ENCODE results near the gene POTEC.
"Not testable (repeated sequence)": the region's sequence is repeated elsewhere in the genome, so short reads cannot be mapped to it uniquely, and the experiment has no call there.

Gene POTEC

DNA sequence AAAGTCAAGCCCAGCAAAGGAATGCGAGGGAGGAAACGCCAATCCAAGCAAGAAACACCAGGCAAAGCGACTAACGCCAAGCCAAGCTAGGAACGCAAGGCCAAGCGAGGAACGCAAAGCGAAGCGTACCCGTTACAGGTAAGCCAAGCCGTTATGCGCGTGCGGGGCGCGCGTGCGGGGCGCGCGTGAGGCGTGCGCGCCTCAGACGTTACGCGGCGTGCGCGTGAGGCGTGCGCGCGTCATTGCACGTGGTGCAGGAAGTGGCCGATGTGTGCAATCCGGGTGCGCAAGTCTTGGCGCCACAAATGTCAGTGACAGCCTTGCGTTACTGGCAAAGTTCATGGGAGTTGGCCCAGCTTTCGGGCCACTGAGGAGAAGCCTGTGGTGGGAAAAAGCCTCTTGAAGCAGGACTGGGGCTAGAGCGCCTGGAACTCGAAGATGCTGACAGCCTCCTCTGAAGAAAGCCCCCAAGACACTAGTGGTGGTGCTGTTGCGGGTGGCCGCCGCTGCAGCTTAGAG, at the start of gene POTEC:
POTEC (minus strand) TSS at position 155 of the 519 bp plus-strand sequence. CDS start 454 bp downstream, outside the sequence.
- not testable (repeated sequence) for DNase-seq (ENCODE audit: low spot score)

DNA sequence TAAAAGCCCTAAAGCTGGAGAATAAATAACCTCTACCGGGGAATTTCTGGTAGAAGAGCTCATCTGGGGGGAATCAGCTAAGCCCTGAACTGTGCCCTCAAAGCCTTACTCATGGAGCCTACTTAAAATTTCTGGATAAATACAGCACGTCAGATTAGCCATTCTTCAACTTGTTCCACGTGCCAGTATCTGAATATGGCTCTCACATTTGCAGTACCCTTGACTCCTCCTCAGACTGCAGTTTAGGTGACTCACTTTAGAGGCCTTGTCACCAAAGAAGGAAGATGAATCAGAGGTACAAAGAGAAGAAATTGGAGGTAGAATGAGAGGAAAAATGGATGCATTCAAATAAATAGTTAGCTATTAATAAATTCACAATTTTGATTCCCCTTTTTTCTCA, 34.6 kb upstream of the POTEC start:
- DNase-seq (ENCODE audit: low spot score), result no peak

DNA sequence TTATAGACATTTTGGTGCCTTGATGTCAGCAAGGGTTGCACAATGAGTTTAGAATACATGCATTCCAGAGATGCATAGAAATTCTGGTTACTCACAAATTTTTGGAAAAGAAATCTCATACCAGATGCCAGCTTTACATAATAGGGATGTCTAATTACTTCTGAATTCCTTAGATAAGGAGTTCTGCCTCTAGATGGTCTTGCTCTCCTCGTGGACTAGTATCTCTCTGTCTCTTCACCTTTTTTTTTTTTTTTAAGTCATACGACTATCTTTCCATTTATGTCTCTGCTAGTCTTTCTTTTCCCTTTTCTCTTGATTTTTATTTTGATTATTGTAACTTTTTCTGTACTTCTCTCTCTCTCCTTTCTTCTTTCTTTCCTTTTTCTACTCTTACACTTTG, 16.1 kb upstream of the POTEC start:
- DNase-seq (ENCODE audit: low spot score), result not testable (repeated sequence)

DNA sequence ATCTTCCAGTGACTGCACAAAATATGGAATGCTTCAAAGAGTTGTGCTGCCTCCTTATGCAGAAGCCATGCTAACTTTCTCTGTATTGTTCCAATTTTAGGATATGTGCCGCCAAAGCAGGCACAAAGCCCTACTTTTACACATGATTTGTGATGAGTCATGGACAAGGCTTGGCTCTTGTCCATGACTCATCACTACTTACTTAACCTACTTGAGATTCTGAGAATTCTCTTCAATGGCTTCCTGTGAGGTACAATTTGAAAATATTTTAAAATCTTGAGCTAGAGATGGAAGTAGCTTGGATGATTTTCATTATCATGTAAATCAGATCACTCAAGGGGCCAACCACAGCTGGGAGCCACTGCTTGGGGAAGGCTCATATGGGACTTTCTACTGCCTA, 11.7 kb downstream of the POTEC start:
- not testable (repeated sequence) for DNase-seq (ENCODE audit: low spot score)

DNA sequence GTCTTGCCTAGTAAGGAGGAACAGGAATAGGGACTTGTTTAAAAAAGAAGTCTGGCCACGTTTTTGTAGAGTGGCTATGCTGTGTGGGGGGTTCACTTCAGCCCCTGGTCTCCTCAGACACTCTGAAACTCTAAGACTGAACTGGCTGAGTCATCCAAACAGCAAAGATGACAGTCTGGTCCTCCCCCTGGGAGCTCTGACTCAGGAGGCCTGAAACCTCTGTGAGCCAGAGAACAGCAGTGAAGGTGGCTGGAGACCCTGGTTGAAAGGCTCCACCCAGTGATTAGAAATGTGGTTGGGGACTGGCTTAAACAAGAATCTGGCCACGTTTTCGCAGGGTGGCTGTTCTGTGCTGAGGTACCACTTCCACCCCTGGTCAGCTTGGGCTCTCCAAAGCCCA, 32.7 kb downstream of the POTEC start:
- DNase-seq (ENCODE audit: low spot score), result not testable (repeated sequence)

DNA sequence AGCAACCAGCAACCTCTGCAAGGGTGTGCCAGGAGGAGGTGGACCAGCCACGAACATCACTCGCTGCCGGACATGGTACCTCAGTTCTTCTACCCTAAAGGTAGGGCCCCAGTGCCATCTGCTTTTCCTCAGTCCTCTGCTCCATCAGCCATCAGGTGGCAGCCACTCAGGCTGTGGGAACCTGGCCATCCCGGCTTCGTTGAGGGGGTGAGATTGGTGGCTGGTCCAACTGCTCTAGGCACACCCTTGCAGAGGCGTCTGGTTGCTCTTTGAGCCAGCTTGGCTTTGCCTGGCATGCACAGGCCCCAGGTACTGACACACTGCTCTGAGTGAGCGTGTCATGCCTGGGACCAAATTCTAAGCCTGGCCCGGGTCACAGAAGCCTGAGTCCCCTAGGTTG, 39.7 kb downstream of the POTEC start:
- not testable (repeated sequence) for DNase-seq (ENCODE audit: low spot score)

DNA sequence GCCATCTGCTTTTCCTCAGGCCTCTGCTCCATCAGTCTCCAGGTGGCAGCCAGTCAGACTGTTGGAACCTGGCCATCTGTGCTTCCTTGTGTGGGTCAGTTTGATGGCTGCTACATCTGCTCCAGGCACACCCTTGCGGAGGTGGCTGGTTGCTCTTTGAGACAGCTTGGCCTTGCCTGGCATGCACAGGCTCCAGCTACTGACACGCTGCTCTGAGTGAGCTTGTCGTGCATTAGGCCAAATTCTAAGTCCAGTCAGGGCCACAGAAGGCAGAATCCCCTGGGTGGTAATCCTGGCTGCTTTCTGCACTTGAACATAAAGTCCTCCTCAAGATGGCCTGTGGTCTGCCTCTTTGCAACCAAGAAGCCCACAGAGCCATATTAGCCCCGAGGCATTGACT, 41.5 kb downstream of the POTEC start:
- DNase-seq (ENCODE audit: low spot score), result not testable (repeated sequence)

DNA sequence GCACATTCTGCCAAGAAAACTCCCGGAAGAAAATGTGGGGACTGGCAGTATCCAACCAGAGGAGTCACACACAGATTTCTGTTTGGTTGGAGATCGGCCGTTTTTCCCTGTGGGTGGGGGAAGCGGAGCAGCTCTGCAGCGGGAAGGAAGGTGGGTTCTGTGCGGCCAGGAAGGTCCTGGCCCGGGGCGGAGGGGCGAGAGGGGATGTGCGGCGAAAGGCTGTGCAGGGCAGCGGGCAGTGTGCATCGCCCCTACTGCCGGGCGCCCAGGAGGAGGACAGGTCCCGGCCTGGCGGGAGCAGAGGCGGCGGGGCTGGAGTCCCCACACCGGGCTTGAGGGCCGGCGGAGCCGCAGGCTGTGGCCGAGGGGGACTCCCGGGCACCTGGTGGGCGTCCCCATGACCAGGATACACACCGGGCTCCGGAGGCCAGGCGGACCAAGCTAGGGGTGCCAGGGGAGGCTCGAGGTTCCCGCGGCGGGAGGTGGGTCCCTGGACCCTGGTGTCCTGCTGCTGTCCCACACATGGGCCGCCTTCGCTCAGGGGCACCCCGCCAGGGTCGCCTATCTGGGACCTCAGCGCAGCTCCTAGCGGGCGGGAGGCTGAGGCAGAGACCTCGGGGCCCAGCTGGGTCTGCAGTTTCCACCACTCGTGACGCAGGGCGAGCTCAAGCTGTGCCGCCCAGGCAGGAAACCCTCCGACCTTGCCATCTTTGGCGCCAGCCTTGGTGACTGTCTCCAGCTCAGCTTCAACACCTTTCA, 54.0 kb downstream of the POTEC start:
- DNase-seq (ENCODE audit: low spot score), result not testable (repeated sequence)

DNA sequence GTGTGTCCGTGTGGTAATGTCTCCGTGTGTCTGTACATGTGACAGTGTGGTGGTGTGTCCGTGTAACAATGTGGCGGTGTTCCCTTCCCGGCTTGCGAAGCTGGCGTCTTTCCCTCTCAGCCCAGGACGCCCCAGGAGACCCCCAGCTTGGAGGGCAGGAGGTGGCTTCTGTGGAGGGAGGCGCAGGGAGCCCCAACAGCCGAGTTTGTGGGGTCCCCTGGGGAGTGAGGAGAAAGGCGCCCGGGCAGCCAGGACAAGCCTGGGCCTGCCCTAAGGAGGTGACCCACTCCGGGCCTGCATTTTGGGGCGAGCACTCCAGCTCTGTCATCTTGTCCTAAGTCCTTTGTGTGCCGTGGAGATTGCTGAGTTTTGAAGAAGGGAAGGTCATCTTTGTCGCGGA, 54.6 kb downstream of the POTEC start:
- not testable (repeated sequence) for DNase-seq (ENCODE audit: low spot score)

DNA sequence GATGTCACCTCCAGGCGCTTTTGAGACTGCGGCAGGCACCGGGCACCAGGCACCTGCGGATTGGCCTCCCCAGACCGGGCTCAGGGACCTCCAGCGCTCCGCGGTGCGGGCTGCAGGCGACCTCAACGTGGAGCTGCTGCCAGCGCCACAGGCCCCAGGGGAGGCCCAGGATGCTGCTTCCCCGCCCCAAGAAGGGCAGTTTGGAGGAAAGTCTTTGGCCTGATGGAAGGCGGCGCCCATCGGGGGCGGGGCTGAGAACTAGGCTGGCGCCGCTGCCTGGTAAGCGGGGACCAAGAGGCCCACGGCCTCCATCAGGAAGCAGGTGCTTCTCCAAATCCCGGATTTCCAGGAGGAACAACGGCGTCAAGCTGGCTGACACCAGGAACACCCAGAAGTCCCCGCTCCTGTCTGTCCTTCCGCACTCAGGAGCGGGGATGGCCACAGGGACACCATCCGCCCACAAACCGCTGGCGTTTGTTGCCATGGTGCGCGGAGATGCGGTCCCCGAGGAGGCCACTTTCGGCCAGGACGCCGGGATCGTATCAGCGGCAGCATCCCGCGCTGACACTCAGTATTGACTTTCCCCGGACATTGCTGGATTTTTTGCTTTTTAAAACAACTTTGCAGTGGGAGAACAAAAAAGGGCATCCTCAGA, 56.3 kb downstream of the POTEC start:
- not testable (repeated sequence) for DNase-seq (ENCODE audit: low spot score)

DNA sequence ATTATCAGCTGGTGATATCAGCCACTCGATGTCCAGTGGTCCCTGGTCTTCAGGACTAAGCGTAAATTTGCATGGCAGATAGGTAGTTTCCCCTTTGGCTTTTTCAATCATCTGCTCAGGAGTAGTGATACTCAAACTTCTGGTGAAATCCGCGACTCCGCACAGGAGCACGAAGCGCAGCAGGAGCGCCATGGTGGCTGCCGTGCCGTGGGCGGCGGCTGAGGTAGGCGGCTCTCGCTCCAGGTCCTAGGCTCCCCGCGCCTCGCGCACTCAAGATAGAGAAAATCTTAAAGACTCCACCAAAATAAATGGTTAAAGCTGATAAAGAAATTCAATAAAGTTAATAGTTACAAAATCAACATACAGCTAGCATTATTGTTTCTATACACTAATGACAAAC, 64.3 kb downstream of the POTEC start:
- DNase-seq (ENCODE audit: low spot score), result not testable (repeated sequence)

DNA sequence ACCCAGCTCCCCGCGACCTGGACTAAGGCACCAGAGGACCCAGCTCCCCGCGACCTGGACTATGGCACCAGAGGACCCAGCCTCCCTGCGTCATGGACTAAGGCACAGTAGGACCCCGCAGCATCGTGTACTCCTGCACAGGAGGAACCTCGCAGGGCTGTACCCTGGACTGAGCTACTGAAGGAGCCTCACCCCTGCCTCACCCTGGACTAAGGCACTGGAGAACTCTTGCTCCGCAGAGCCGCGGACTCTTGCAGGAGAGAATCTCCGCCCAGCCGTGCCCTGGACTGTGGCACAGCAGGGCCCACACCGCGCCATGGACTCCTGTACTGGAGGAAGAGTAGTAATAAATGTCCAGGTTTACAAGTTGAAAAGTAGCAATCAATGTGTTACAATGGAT, 67.9 kb downstream of the POTEC start:
- DNase-seq (ENCODE audit: low spot score), result not testable (repeated sequence)

DNA sequence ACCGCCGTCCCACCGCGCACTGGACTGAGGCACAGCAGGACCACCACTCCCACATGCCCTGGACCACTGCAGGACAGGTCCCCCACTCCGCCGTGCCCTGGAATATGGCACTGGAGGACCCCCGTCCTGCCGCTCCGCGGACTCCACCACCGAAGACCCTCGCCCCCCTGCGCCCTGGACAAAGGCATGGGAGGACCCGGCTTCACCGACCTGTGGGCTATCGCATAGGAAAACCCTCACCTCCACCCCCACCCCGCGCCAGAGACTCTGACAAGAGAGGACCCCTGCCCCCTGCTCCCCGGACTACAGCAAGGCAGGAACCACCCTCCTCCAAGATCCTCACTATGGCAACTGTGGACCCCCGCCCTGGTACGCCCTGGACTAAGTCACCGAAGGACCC, 68.6 kb downstream of the POTEC start:
- not testable (repeated sequence) for DNase-seq (ENCODE audit: low spot score)

DNA sequence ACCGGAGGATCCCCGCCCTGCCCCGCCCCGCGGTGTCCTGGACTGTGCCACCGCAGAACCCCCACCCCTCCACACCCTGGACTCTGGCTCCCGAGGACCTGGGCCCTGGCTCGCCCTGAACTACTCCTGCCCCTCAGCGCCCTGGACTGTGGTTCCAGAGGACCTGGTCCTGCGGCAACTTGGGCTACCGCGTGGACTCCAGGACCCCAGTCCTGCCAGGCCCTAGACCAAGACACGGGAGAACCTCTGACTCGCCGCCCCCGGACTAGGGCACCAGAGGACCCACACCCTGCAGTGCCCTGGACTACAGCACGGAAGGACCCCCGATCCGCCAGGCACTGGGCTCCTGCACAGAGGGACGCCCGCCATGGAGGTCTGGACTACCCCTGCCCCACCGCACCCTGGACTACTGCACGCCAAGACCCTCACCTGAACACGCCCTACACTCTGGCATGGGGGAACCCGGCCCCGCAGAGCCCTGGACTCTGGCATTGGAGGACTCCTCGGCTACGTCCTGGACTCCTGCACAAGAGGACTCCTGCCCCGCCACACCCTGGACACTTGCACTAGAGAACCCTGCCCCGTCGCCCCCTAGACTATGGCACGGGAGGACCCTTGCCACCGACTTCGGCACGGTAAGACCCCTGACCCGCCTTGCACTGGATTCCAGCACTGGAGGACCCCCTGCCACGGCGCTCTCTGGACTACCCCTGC, 69.2 kb downstream of the POTEC start:
- not testable (repeated sequence) for DNase-seq (ENCODE audit: low spot score)

DNA sequence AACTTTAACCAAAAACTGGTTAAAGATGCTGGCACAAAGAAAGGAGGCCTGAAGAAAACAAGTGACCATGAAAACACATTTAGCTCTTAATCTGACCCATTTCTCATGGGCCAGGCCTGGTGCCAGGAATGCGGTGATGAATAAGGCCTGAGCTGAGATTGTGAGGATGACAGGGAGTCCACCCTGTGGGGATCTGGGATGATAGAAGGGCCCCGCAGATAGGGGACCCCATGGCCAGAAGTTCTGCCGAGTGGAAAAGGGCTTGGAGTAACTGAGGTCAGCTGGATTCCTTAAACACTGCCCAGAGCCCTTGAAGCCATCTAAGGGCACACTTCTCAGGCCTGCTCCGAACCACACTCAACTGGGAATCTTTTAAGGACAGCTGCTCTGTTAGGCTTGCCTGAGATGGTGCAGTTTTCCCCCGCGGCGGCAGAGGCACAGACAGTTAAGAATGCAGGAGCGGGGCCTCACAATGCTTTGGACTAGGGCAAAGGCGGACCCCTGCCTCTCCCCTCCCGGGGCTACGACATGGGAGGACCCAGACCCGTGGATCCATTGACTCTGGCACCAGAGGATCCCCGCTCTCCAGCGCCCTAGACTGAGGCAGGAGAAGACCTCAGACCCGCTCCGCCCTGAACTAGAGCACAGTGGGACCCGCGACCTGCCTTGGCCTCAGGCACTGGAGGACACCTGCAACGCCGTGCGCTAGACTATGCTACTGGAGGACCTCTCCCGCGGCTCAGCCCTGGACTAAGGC, 70.0 kb downstream of the POTEC start:
- not testable (repeated sequence) for DNase-seq (ENCODE audit: low spot score)

DNA sequence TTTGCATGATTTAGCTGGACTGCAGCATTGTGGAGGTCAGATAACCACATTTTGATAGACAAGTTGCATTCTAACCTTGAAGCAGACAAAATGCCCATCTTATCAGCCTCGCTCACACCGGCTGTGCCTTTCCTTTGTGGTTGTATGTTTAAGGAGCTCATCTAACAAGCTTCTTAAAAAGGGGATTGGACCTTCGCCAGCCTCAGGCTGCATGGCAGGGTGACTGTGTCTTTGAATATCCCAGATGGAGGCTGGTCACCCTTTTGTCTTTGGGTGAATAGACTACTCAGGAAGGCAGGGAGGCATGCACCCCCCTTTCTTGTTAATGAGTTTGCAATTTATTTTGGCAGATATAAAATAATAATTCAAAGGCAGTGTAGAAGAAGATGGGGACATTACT, 72.1 kb downstream of the POTEC start:
- not testable (repeated sequence) for DNase-seq (ENCODE audit: low spot score)

DNA sequence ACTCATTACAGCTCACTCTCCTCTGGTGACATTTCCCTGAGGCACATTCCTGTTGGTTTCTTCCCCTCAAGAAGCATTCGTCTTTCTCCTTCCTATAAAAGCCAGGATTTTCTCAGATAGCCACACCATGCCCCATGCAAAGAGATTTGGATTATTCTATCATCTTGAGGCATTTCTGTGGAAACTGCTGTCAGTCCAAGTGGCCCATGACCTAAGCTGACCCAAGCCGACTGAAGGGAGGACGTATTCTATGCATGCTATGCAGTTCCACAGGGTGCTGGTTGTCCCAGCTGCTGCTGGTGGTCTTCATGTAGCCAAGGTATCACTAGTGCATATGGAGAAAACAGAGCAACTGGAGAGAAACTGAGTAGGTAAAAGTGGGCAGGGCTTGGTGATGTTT, 73.0 kb downstream of the POTEC start:
- DNase-seq (ENCODE audit: low spot score), result not testable (repeated sequence)

DNA sequence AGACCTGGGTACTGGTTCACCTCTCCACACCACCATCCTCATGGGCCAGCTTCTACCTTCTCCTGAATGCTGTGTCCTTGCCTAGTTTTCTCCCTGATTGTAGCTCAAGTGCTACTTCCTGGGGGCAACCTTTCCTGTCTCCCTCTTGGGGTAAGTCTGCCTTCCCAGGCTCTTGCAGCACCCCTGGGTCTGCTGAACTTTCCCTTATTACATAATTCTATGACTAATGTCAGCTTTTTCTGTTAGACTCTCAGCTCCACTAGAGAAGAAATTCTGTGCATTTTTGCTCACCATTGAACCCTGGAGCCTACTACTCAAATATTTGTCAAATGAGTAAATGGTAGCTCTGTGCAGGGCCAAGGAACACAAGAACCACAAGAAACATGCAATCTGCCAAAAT, 73.4 kb downstream of the POTEC start:
- DNase-seq (ENCODE audit: low spot score), result not testable (repeated sequence)

DNA sequence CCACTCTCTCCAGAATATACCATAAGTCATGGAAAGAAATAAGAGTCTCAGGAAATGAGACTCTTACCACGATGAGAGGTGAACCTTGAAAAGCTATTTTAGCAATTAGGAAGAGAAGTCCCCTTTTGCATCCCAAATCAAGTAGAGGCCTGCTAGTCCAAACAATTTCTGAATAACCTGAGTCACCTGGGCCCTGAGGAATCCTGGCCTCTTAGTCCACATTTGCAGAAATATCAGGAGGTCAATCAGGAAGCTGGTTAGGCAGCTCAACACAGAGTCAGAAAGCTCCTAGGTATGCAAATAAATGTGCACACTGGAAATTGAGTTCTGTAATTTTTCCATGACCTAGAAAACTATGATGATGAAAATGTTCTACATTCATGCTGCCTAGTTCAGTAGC, 77.4 kb downstream of the POTEC start:
- DNase-seq (ENCODE audit: low spot score), result not testable (repeated sequence)

All from germinal center (tissue), 1 donor.